ENCODE results near the gene MTG1.

Gene MTG1

GRCh38 chr10:133390597-133391248, 3.2 kb upstream of the MTG1 start:
- Histone ChIP-seq H3K9me3 (ENCODE audit: control insufficient read depth, insufficient read depth, low read length) (no peaks in the 10 kb centered on the region), H3K36me3 (ENCODE audit: control insufficient read depth, insufficient read depth, low read length) (no peaks in the 10 kb centered on the region), H3K4me1 (ENCODE audit: control insufficient read depth, insufficient read depth, low read length) (no peaks in the 10 kb centered on the region), H3K4me3 (ENCODE audit: low read length) (no peak overlapping the region), H3K27me3 (ENCODE audit: control insufficient read depth, insufficient read depth, low read length) (no peaks in the 10 kb centered on the region), H3K27ac (ENCODE audit: low read length) (no peak overlapping the region)
- WGBS (ENCODE audit: insufficient coverage, insufficient read length): no CpG with 5 or more reads among the region's 19 CpGs
- no peak for DNase-seq (ENCODE audit: low read depth, low spot score)

GRCh38 chr10:133391249-133391635, 2.7 kb upstream of the MTG1 start:
- Histone ChIP-seq H3K27me3 (ENCODE audit: control insufficient read depth, insufficient read depth, low read length) (no peaks in the 10 kb centered on the region), H3K9me3 (ENCODE audit: control insufficient read depth, insufficient read depth, low read length) (no peaks in the 10 kb centered on the region), H3K4me1 (ENCODE audit: control insufficient read depth, insufficient read depth, low read length) (no peaks in the 10 kb centered on the region), H3K27ac (ENCODE audit: low read length) (no peak overlapping the region), H3K4me3 (ENCODE audit: low read length) (no peak overlapping the region), H3K36me3 (ENCODE audit: control insufficient read depth, insufficient read depth, low read length) (peaks cover 4% of the 10 kb centered on the region)
- WGBS (ENCODE audit: insufficient coverage, insufficient read length): no CpG with 5 or more reads among the region's 12 CpGs
- DNase-seq (ENCODE audit: low read depth, low spot score): no peak

GRCh38 chr10:133391761-133392518, 2.0 kb upstream of the MTG1 start:
- no peak for DNase-seq (ENCODE audit: low read depth, low spot score)
- no peak overlapping the region for H3K4me3 ChIP-seq (ENCODE audit: low read length)
- no peaks in the 10 kb centered on the region for H3K27me3 ChIP-seq (ENCODE audit: control insufficient read depth, insufficient read depth, low read length)
- WGBS (ENCODE audit: insufficient coverage, insufficient read length): no CpG with 5 or more reads among the region's 12 CpGs
- H3K4me1 ChIP-seq (ENCODE audit: control insufficient read depth, insufficient read depth, low read length): no peaks in the 10 kb centered on the region
- peaks cover 6% of the 10 kb centered on the region for H3K36me3 ChIP-seq (ENCODE audit: control insufficient read depth, insufficient read depth, low read length)
- H3K27ac ChIP-seq (ENCODE audit: low read length): no peak overlapping the region
- no peaks in the 10 kb centered on the region for H3K9me3 ChIP-seq (ENCODE audit: control insufficient read depth, insufficient read depth, low read length)

- no peak overlapping the region for H3K27ac ChIP-seq (ENCODE audit: low read length)
- no CpG with 5 or more reads among the region's 27 CpGs for WGBS (ENCODE audit: insufficient coverage, insufficient read length)
- DNase-seq (ENCODE audit: low read depth, low spot score): no peak
- no peaks in the 10 kb centered on the region for H3K4me1 ChIP-seq (ENCODE audit: control insufficient read depth, insufficient read depth, low read length)
- peaks cover 8% of the 10 kb centered on the region for H3K36me3 ChIP-seq (ENCODE audit: control insufficient read depth, insufficient read depth, low read length)
- no peaks in the 10 kb centered on the region for H3K9me3 ChIP-seq (ENCODE audit: control insufficient read depth, insufficient read depth, low read length)
- H3K27me3 ChIP-seq (ENCODE audit: control insufficient read depth, insufficient read depth, low read length): no peaks in the 10 kb centered on the region
- H3K4me3 ChIP-seq (ENCODE audit: low read length): no peak overlapping the region; the same call in 1 of the 2 replicates
Measured at GRCh38 chr10:133393401-133394063, 425 bp upstream of the MTG1 start.

GRCh38 chr10:133394801-133395221, 854 bp downstream of the MTG1 start:
- Histone ChIP-seq H3K27ac (ENCODE audit: low read length) (no peak overlapping the region), H3K9me3 (ENCODE audit: control insufficient read depth, insufficient read depth, low read length) (no peaks in the 10 kb centered on the region), H3K27me3 (ENCODE audit: control insufficient read depth, insufficient read depth, low read length) (no peaks in the 10 kb centered on the region), H3K4me3 (ENCODE audit: low read length) (peak overlapping the region; percentile 80; the same call in 1 of the 2 replicates), H3K36me3 (ENCODE audit: control insufficient read depth, insufficient read depth, low read length) (peaks cover 17% of the 10 kb centered on the region), H3K4me1 (ENCODE audit: control insufficient read depth, insufficient read depth, low read length) (no peaks in the 10 kb centered on the region)
- WGBS (ENCODE audit: insufficient coverage, insufficient read length): no CpG with 5 or more reads among the region's 21 CpGs
- DNase-seq (ENCODE audit: low read depth, low spot score): no peak

GRCh38 chr10:133396035-133396624, 2.2 kb downstream of the MTG1 start:
- no peak overlapping the region for H3K4me3 ChIP-seq (ENCODE audit: low read length)
- no peak overlapping the region for H3K27ac ChIP-seq (ENCODE audit: low read length)
- no CpG with 5 or more reads among the region's 19 CpGs for WGBS (ENCODE audit: insufficient coverage, insufficient read length)
- no peak for DNase-seq (ENCODE audit: low read depth, low spot score)
- no peaks in the 10 kb centered on the region for H3K9me3 ChIP-seq (ENCODE audit: control insufficient read depth, insufficient read depth, low read length)
- no peaks in the 10 kb centered on the region for H3K4me1 ChIP-seq (ENCODE audit: control insufficient read depth, insufficient read depth, low read length)
- no peaks in the 10 kb centered on the region for H3K27me3 ChIP-seq (ENCODE audit: control insufficient read depth, insufficient read depth, low read length)
- H3K36me3 ChIP-seq (ENCODE audit: control insufficient read depth, insufficient read depth, low read length): peaks cover 17% of the 10 kb centered on the region

GRCh38 chr10:133397938-133398337, 4.0 kb downstream of the MTG1 start:
- no peaks in the 10 kb centered on the region for H3K27me3 ChIP-seq (ENCODE audit: control insufficient read depth, insufficient read depth, low read length)
- peaks cover 29% of the 10 kb centered on the region for H3K36me3 ChIP-seq (ENCODE audit: control insufficient read depth, insufficient read depth, low read length)
- no peaks in the 10 kb centered on the region for H3K9me3 ChIP-seq (ENCODE audit: control insufficient read depth, insufficient read depth, low read length)
- DNase-seq (ENCODE audit: low read depth, low spot score): no peak
- no peak overlapping the region for H3K27ac ChIP-seq (ENCODE audit: low read length)
- H3K4me3 ChIP-seq (ENCODE audit: low read length): no peak overlapping the region
- WGBS (ENCODE audit: insufficient coverage, insufficient read length): no CpG with 5 or more reads among the region's 7 CpGs
- H3K4me1 ChIP-seq (ENCODE audit: control insufficient read depth, insufficient read depth, low read length): no peaks in the 10 kb centered on the region; the same call in 1 of the 2 replicates

- no peaks in the 10 kb centered on the region for H3K9me3 ChIP-seq (ENCODE audit: control insufficient read depth, insufficient read depth, low read length)
- peaks cover 29% of the 10 kb centered on the region for H3K36me3 ChIP-seq (ENCODE audit: control insufficient read depth, insufficient read depth, low read length)
- no peaks in the 10 kb centered on the region for H3K27me3 ChIP-seq (ENCODE audit: control insufficient read depth, insufficient read depth, low read length)
- H3K27ac ChIP-seq (ENCODE audit: low read length): no peak overlapping the region
- no peak overlapping the region; the same call in 1 of the 2 replicates for H3K4me3 ChIP-seq (ENCODE audit: low read length)
- WGBS (ENCODE audit: insufficient coverage, insufficient read length): no CpG with 5 or more reads among the region's 19 CpGs
- no peak for DNase-seq (ENCODE audit: low read depth, low spot score)
- H3K4me1 ChIP-seq (ENCODE audit: control insufficient read depth, insufficient read depth, low read length): no peaks in the 10 kb centered on the region; the same call in 1 of the 2 replicates
Measured at GRCh38 chr10:133399123-133399601, 5.2 kb downstream of the MTG1 start.

GRCh38 chr10:133400624-133401424, 6.9 kb downstream of the MTG1 start:
- Histone ChIP-seq H3K4me1 (ENCODE audit: control insufficient read depth, insufficient read depth, low read length) (no peaks in the 10 kb centered on the region; the same call in 1 of the 2 replicates), H3K27ac (ENCODE audit: low read length) (no peak overlapping the region), H3K4me3 (ENCODE audit: low read length) (no peak overlapping the region), H3K9me3 (ENCODE audit: control insufficient read depth, insufficient read depth, low read length) (no peaks in the 10 kb centered on the region), H3K36me3 (ENCODE audit: control insufficient read depth, insufficient read depth, low read length) (peaks cover 29% of the 10 kb centered on the region), H3K27me3 (ENCODE audit: control insufficient read depth, insufficient read depth, low read length) (no peaks in the 10 kb centered on the region)
- WGBS (ENCODE audit: insufficient coverage, insufficient read length): 100% methylated on average over 1 of the region's 10 CpGs
- DNase-seq (ENCODE audit: low read depth, low spot score): no peak

Measured in iPS DF 6.9 (cell line).